ENCODE measurements around the gene EFNA4. TPM values are rescaled to one million over a fixed set of nuclear protein-coding genes. Genes with fewer than 3 reads are reported as not detected.
"Not testable (repeated sequence)": the region's sequence is repeated elsewhere in the genome, so short reads cannot be mapped to it uniquely, and the experiment has no call there.

Gene EFNA4
- total RNA-seq, 3 donors from 2014 or later (not counting 1 experiment from before 2014, with no cell fraction given) = 4.6 to 6.8 (median 5.5) TPM

- H3K4me3 ChIP-seq (ENCODE audit: low read length) = no peak overlapping the region
- no peaks in the 10 kb centered on the region for H3K9me3 ChIP-seq (ENCODE audit: control insufficient read depth, insufficient read depth, low read length)
- no peaks in the 10 kb centered on the region for H3K4me1 Mint-ChIP-seq
- TF ChIP-seq CTCF (IDR thresholded peaks at IDR 0.05) = no peak
- WGBS (ENCODE audit: insufficient coverage) = 29% methylated on average over 7 of the region's 8 CpGs
- H3K4me3 Mint-ChIP-seq = no peak overlapping the region
- no peak overlapping the region for H3K27ac ChIP-seq (ENCODE audit: low read length)
- H3K36me3 ChIP-seq (ENCODE audit: control insufficient read depth, insufficient read depth, low read length) = no peaks in the 10 kb centered on the region
- H3K27ac Mint-ChIP-seq = no peak overlapping the region
- intact Hi-C loops (cut with micrococcal nuclease) = no loop called here
- ATAC-seq (no peak), DNase-seq (no peak)
- no peaks in the 10 kb centered on the region for H3K9me3 Mint-ChIP-seq
- no peaks in the 10 kb centered on the region for H3K36me3 Mint-ChIP-seq
- H3K4me1 ChIP-seq (ENCODE audit: control insufficient read depth, insufficient read depth, low read length) = no peaks in the 10 kb centered on the region
- peaks cover 0 to 5% of the 10 kb centered on the region in 2 donors for H3K27me3 Mint-ChIP-seq (ENCODE audit: low read depth in 2 of 2)
- H3K27me3 ChIP-seq (ENCODE audit: control insufficient read depth, insufficient read depth, low read length) = no peaks in the 10 kb centered on the region
Observed at GRCh38 chr1:155110826-155111225, 47.3 kb downstream of the EFNA4 start.

- intact Hi-C loops (cut with micrococcal nuclease) = no loop called here
- TF ChIP-seq CTCF (IDR thresholded peaks at IDR 0.05) = no peak
- ATAC-seq = no peak
- H3K4me3 Mint-ChIP-seq = no peak overlapping the region
- peaks cover 0 to 11% of the 10 kb centered on the region in 2 donors for H3K27me3 Mint-ChIP-seq (ENCODE audit: low read depth in 2 of 2)
- H3K4me3 ChIP-seq (ENCODE audit: low read length) = no peak overlapping the region
- H3K9me3 ChIP-seq (ENCODE audit: control insufficient read depth, insufficient read depth, low read length) = no peaks in the 10 kb centered on the region
- no peak overlapping the region for H3K27ac ChIP-seq (ENCODE audit: low read length)
- H3K36me3 Mint-ChIP-seq = no peaks in the 10 kb centered on the region
- no peaks in the 10 kb centered on the region for H3K4me1 Mint-ChIP-seq
- no peaks in the 10 kb centered on the region for H3K36me3 ChIP-seq (ENCODE audit: control insufficient read depth, insufficient read depth, low read length)
- DNase-seq = no peak
- 96% methylated on average over 4 of the region's 5 CpGs for WGBS (ENCODE audit: insufficient coverage)
- no peak overlapping the region for H3K27ac Mint-ChIP-seq
- H3K4me1 ChIP-seq (ENCODE audit: control insufficient read depth, insufficient read depth, low read length) = no peaks in the 10 kb centered on the region
- H3K9me3 Mint-ChIP-seq = no peaks in the 10 kb centered on the region
- no peaks in the 10 kb centered on the region for H3K27me3 ChIP-seq (ENCODE audit: control insufficient read depth, insufficient read depth, low read length)
Observed at GRCh38 chr1:155113450-155113980, 50.0 kb downstream of the EFNA4 start.

- no peak overlapping the region for H3K27ac Mint-ChIP-seq
- DNase-seq (no peak), ATAC-seq (no peak)
- no peaks in the 10 kb centered on the region for H3K4me1 Mint-ChIP-seq
- no peak for TF ChIP-seq CTCF (IDR thresholded peaks at IDR 0.05)
- no peak overlapping the region for H3K4me3 ChIP-seq (ENCODE audit: low read length)
- H3K4me1 ChIP-seq (ENCODE audit: control insufficient read depth, insufficient read depth, low read length) = no peaks in the 10 kb centered on the region
- no peaks in the 10 kb centered on the region for H3K9me3 Mint-ChIP-seq
- H3K4me3 Mint-ChIP-seq = no peak overlapping the region
- no peaks in the 10 kb centered on the region for H3K36me3 Mint-ChIP-seq
- no peak overlapping the region for H3K27ac ChIP-seq (ENCODE audit: low read length)
- H3K27me3 ChIP-seq (ENCODE audit: control insufficient read depth, insufficient read depth, low read length) = no peaks in the 10 kb centered on the region
- no peaks in the 10 kb centered on the region for H3K36me3 ChIP-seq (ENCODE audit: control insufficient read depth, insufficient read depth, low read length)
- intact Hi-C loops (cut with micrococcal nuclease) = no loop called here
- H3K9me3 ChIP-seq (ENCODE audit: control insufficient read depth, insufficient read depth, low read length) = no peaks in the 10 kb centered on the region
- 70% methylated on average over 5 of the region's 5 CpGs for WGBS (ENCODE audit: insufficient coverage)
- H3K27me3 Mint-ChIP-seq (ENCODE audit: low read depth in 2 of 2) = peaks cover 0 to 7% of the 10 kb centered on the region in 2 donors
Observed at GRCh38 chr1:155116113-155116764, 52.7 kb downstream of the EFNA4 start.

- Histone ChIP-seq H3K36me3 (ENCODE audit: control insufficient read depth, insufficient read depth, low read length) (no peaks in the 10 kb centered on the region), H3K27ac (ENCODE audit: low read length) (no peak overlapping the region), H3K4me3 (ENCODE audit: low read length) (no peak overlapping the region), H3K9me3 (ENCODE audit: control insufficient read depth, insufficient read depth, low read length) (no peaks in the 10 kb centered on the region), H3K4me1 (ENCODE audit: control insufficient read depth, insufficient read depth, low read length) (no peaks in the 10 kb centered on the region), H3K27me3 (ENCODE audit: control insufficient read depth, insufficient read depth, low read length) (no peaks in the 10 kb centered on the region)
- WGBS (ENCODE audit: insufficient coverage) = 87% methylated on average over 4 of the region's 4 CpGs
- intact Hi-C loops (cut with micrococcal nuclease) = no loop called here
- ATAC-seq (no peak), DNase-seq (no peak)
- no peak for TF ChIP-seq CTCF (IDR thresholded peaks at IDR 0.05)
- Mint-ChIP-seq H3K9me3 (no peaks in the 10 kb centered on the region), H3K27ac (no peak overlapping the region), H3K27me3 (ENCODE audit: low read depth in 2 of 2) (peaks cover 0 to 9% of the 10 kb centered on the region in 2 donors), H3K4me3 (no peak overlapping the region), H3K4me1 (no peaks in the 10 kb centered on the region), H3K36me3 (no peaks in the 10 kb centered on the region)
Observed at GRCh38 chr1:155117610-155118009, 54.1 kb downstream of the EFNA4 start.

GRCh38 chr1:155118090-155118489 lies 54.5 kb downstream of the EFNA4 start:
- H3K4me1 Mint-ChIP-seq; H3K27me3 ChIP-seq (ENCODE audit: control insufficient read depth, insufficient read depth, low read length); ATAC-seq; H3K9me3 Mint-ChIP-seq; intact Hi-C loops (cut with micrococcal nuclease); H3K27ac Mint-ChIP-seq; DNase-seq; H3K27ac ChIP-seq (ENCODE audit: low read length); H3K27me3 Mint-ChIP-seq (ENCODE audit: low read depth in 2 of 2); H3K4me1 ChIP-seq (ENCODE audit: control insufficient read depth, insufficient read depth, low read length); H3K36me3 ChIP-seq (ENCODE audit: control insufficient read depth, insufficient read depth, low read length); H3K4me3 Mint-ChIP-seq; H3K9me3 ChIP-seq (ENCODE audit: control insufficient read depth, insufficient read depth, low read length); H3K36me3 Mint-ChIP-seq; H3K4me3 ChIP-seq (ENCODE audit: low read length): not testable (repeated sequence)
- 96% methylated on average over 7 of the region's 7 CpGs for WGBS (ENCODE audit: insufficient coverage)

All from natural killer cell (primary cell).